Loucy (cell line): ENCODE results near the gene TOX3.

ENCODE experiments used
- H2AFZ ChIP-seq: fragments of 200-600 bp; sonication (generic); 2 replicates; pipeline ENCODE4 v1.6.0; 2016; ENCODE audit warnings: antibody characterized with exemption, mild to moderate bottlenecking, low read length, moderate library complexity
- H3F3A ChIP-seq: fragments of 200-600 bp; 2 replicates; pipeline ENCODE4 v1.6.0; 2016; ENCODE audit warnings: antibody characterized with exemption, low read depth, mild to moderate bottlenecking
- H3K27me3 ChIP-seq: fragments of 200-600 bp; sonication (generic); 2 replicates; pipeline ENCODE4 v1.6.1; 2014; ENCODE audit warnings: low read length, mild to moderate bottlenecking; ENCODE audit not compliant: insufficient read depth, poor library complexity, severe bottlenecking
- H3K36me3 ChIP-seq: fragments of 200-600 bp; sonication (generic); 2 replicates; pipeline ENCODE4 v1.6.1; 2016; ENCODE audit warnings: low read length; ENCODE audit not compliant: insufficient read depth
- H3K4me1 ChIP-seq: fragments of 200-600 bp; sonication (generic); 2 replicates; pipeline ENCODE4 v1.5.1; 2014; ENCODE audit warnings: low read length, mild to moderate bottlenecking; ENCODE audit not compliant: insufficient read depth, poor library complexity, severe bottlenecking
- H3K4me2 ChIP-seq: fragments of 200-600 bp; sonication (generic); 2 replicates; pipeline ENCODE4 v1.6.0; 2014; ENCODE audit warnings: antibody characterized with exemption, low read length, low read depth, mild to moderate bottlenecking; ENCODE audit not compliant: poor library complexity, severe bottlenecking
- H3K4me3 ChIP-seq: fragments of 200-600 bp; sonication (generic); 2 replicates; pipeline ENCODE4 v1.5.1; 2014; ENCODE audit warnings: low read length, mild to moderate bottlenecking, mixed read lengths; ENCODE audit not compliant: poor library complexity, severe bottlenecking
- H3K79me2 ChIP-seq: fragments of 200-600 bp; sonication (generic); 2 replicates; pipeline ENCODE4 v1.6.1; 2014; ENCODE audit warnings: low read length; ENCODE audit not compliant: insufficient read depth
- H3K9ac ChIP-seq: fragments of 200-600 bp; sonication (generic); 2 replicates; pipeline ENCODE4 v1.6.0; 2014; ENCODE audit warnings: mild to moderate bottlenecking, low read depth, low read length, moderate library complexity; ENCODE audit not compliant: poor library complexity, severe bottlenecking
- H3K9me2 ChIP-seq: fragments of 200-600 bp; sonication (generic); replicated peaks from 2 replicates; pipeline ENCODE4 v1.6.1; 2016; ENCODE audit warnings: low read depth, low read length, mixed read lengths
- H3K9me3 ChIP-seq: fragments of 200-600 bp; sonication (generic); 2 replicates; pipeline ENCODE4 v1.6.1; 2014; ENCODE audit warnings: mild to moderate bottlenecking, antibody characterized with exemption, low read length, low read depth; ENCODE audit not compliant: insufficient read depth
- H4K20me1 ChIP-seq: fragments of 200-600 bp; sonication (generic); 2 replicates; pipeline ENCODE4 v1.6.0; 2014; ENCODE audit warnings: antibody characterized with exemption, low read length, mild to moderate bottlenecking; ENCODE audit not compliant: insufficient read depth, poor library complexity, severe bottlenecking
- EZH2phosphoT487 ChIP-seq: fragments of 200-600 bp; IDR thresholded peaks from 2 replicates; pipeline ENCODE4 v1.6.1; 2018; ENCODE audit warnings: antibody characterized with exemption, mild to moderate bottlenecking, moderate library complexity, borderline replicate concordance
- TF ChIP-seq, protein P1 (sequence below): fragments of 200-600 bp; sonication (generic); conservative IDR thresholded peaks from 2 replicates; pipeline ENCODE4 v1.5.1; 2014; ENCODE audit warnings: mild to moderate bottlenecking, antibody characterized with exemption, low read length

Gene TOX3

GRCh38 chr16:52501746-52502145 is 45.2 kb downstream of the TOX3 start:
- H3K4me1 ChIP-seq, result no peaks in the 10 kb centered on the region
- no peaks in the 10 kb centered on the region for H4K20me1 ChIP-seq
- H3K9me2 ChIP-seq, result no peaks in the 10 kb centered on the region

DNA sequence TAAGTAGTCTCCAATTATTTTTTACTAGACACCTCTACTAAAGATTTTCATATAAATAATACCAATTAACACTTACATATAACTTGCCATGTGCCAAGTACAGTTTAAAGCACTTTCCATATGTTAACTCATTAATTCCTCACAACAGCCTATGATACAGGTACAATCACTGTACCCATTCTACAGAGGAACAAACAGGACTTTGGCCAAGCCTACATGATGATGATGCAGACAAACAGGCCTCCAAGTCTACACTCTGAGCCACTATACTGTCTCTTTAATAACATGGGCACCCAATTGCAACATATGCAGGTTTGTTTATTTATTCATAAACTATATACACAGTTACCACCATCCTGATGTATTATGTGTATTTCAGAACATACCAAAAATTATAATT is 46.0 kb downstream of the TOX3 start:
- Histone ChIP-seq H2AFZ (no peak overlapping the region), H3K4me1 (no peaks in the 10 kb centered on the region), H3K9me2 (no peaks in the 10 kb centered on the region), H3K4me2 (no peak overlapping the region), H3K4me3 (no peak overlapping the region), H3K79me2 (no peaks in the 10 kb centered on the region), H3K9me3 (peaks cover 4% of the 10 kb centered on the region; the same call in 1 of the 2 replicates), H4K20me1 (no peaks in the 10 kb centered on the region), H3K36me3 (no peaks in the 10 kb centered on the region), H3K27me3 (no peaks in the 10 kb centered on the region), H3F3A (no peaks in the 10 kb centered on the region), H3K9ac (no peak overlapping the region)
- no peak for TF ChIP-seq EZH2phosphoT487
- TF ChIP-seq, protein P1, sequence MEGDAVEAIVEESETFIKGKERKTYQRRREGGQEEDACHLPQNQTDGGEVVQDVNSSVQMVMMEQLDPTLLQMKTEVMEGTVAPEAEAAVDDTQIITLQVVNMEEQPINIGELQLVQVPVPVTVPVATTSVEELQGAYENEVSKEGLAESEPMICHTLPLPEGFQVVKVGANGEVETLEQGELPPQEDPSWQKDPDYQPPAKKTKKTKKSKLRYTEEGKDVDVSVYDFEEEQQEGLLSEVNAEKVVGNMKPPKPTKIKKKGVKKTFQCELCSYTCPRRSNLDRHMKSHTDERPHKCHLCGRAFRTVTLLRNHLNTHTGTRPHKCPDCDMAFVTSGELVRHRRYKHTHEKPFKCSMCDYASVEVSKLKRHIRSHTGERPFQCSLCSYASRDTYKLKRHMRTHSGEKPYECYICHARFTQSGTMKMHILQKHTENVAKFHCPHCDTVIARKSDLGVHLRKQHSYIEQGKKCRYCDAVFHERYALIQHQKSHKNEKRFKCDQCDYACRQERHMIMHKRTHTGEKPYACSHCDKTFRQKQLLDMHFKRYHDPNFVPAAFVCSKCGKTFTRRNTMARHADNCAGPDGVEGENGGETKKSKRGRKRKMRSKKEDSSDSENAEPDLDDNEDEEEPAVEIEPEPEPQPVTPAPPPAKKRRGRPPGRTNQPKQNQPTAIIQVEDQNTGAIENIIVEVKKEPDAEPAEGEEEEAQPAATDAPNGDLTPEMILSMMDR, result no peak

More at GRCh38 chr16:52501746-52502145, 45.2 kb downstream of the TOX3 start:
- H3K79me2 ChIP-seq, result no peaks in the 10 kb centered on the region
- H3K9me3 ChIP-seq, result peaks cover 4% of the 10 kb centered on the region; the same call in 1 of the 2 replicates
- no peak for TF ChIP-seq EZH2phosphoT487
- TF ChIP-seq, protein P1, result no peak
- no peaks in the 10 kb centered on the region for H3K36me3 ChIP-seq
- H3K4me2 ChIP-seq, result no peak overlapping the region
- H3K9ac ChIP-seq, result no peak overlapping the region
- H3F3A ChIP-seq, result no peaks in the 10 kb centered on the region
- H2AFZ ChIP-seq, result no peak overlapping the region
- no peak overlapping the region for H3K4me3 ChIP-seq
- no peaks in the 10 kb centered on the region for H3K27me3 ChIP-seq

DNA sequence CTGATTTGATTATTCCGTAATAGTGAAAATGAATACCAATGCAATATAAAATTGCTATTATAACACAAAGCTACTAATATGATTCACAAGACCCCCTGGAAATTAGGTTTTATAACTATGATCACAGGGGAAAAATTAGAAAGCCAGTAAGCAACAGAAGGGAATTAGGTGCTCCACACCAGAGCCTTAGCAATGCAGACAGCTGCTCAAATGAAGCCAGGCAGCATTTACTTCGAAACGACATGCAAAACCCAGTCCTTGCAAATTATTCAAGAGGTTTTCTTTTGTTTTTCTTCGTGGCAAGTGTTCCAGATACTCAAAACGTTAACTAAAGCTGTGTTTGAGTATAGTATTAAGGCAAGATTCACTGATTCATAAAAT is 47.9 kb downstream of the TOX3 start:
- H3K4me1 ChIP-seq, result no peaks in the 10 kb centered on the region

More for the DNA sequence above, 47.9 kb downstream of the TOX3 start:
- H3K9me2 ChIP-seq, result no peaks in the 10 kb centered on the region
- H3K9ac ChIP-seq, result no peak overlapping the region
- no peaks in the 10 kb centered on the region for H3K36me3 ChIP-seq
- no peaks in the 10 kb centered on the region for H4K20me1 ChIP-seq
- no peaks in the 10 kb centered on the region for H3K79me2 ChIP-seq
- no peak overlapping the region for H2AFZ ChIP-seq
- no peak for TF ChIP-seq EZH2phosphoT487
- TF ChIP-seq, protein P1, result no peak
- H3K4me3 ChIP-seq, result no peak overlapping the region
- no peaks in the 10 kb centered on the region for H3F3A ChIP-seq
- 0 out of 2 replicates have a peak, but pooled peaks cover 4% of the 10 kb centered on the region for H3K9me3 ChIP-seq
- no peak overlapping the region for H3K4me2 ChIP-seq
- no peaks in the 10 kb centered on the region for H3K27me3 ChIP-seq
